ENCODE results near the gene KDM4B. TPM values are rescaled to one million over a fixed set of nuclear protein-coding genes. Genes with fewer than 3 reads are reported as not detected.

Gene KDM4B
- polyA plus RNA-seq, 1 of the 3 experiments (the other 2 are of a cell fraction) = 12.2 TPM

GRCh38 chr19:5074407-5074806 is 105.5 kb downstream of the KDM4B start:
- Histone ChIP-seq H3K27ac (ENCODE audit: low read depth in 2 of 2, low read length in 1 of 2) (no peak overlapping the region), H3K9ac (no peak overlapping the region), H2AFZ (ENCODE audit: low read depth) (no peak overlapping the region), H3K9me2 (no peaks in the 10 kb centered on the region), H3K4me3 (ENCODE audit: low read depth in 2 of 2, low read length in 1 of 2) (no peak overlapping the region), H3K4me1 (ENCODE audit: control insufficient read depth in 1 of 2, insufficient read depth in 2 of 2, low read depth in 1 of 2, low read length in 1 of 2) (peaks cover 0 to 3% of the 10 kb centered on the region in 2 experiments; a peak in 2 of 4 replicates), H3K36me3 (replicated peaks in 1 of 2; ENCODE audit: control insufficient read depth in 1 of 2, insufficient read depth in 2 of 2, low read length in 1 of 2) (peaks cover 4 to 35% of the 10 kb centered on the region in 2 experiments), H3K4me2 (no peak overlapping the region), H3K27me3 (ENCODE audit: insufficient read depth) (no peaks in the 10 kb centered on the region), H3K9me3 (no peaks in the 10 kb centered on the region), H4K20me1 (ENCODE audit: insufficient read depth) (0 out of 2 replicates have a peak, but pooled peaks cover 4% of the 10 kb centered on the region), H3K79me2 (ENCODE audit: insufficient read depth) (no peaks in the 10 kb centered on the region), H3F3A (replicated peaks; ENCODE audit: insufficient read depth) (no peaks in the 10 kb centered on the region)
- POLR2A ChIA-PET = no interaction called here
- TF ChIP-seq MXI1 (IDR thresholded peaks at IDR 0.05; ENCODE audit: low read depth, low read length) = no peak
- TF ChIP-seq CTCF (IDR thresholded peaks at IDR 0.05) = no peak
- no peak for TF ChIP-seq RFX5 (IDR thresholded peaks at IDR 0.05; ENCODE audit: low read length)
- no peak for TF ChIP-seq CHD2 (IDR thresholded peaks at IDR 0.05; ENCODE audit: low read length, partially characterized antibody)
- no peak for TF ChIP-seq NFIC (IDR thresholded peaks at IDR 0.05; ENCODE audit: borderline replicate concordance)
- TF ChIP-seq FOSL2 (IDR thresholded peaks at IDR 0.05; ENCODE audit: borderline replicate concordance, low read depth) = no peak
- TF ChIP-seq EP300 (IDR thresholded peaks at IDR 0.05; ENCODE audit: borderline replicate concordance in 1 of 2, low read depth in 1 of 2, low read length in 1 of 2) = no peak
- no peak for TF ChIP-seq GABPA (IDR thresholded peaks at IDR 0.05; ENCODE audit: low read depth)
- TF ChIP-seq TAF1 (IDR thresholded peaks at IDR 0.05; ENCODE audit: borderline replicate concordance, low read depth, low read length) = no peak
- TF ChIP-seq USF1 (IDR thresholded peaks at IDR 0.05; ENCODE audit: borderline replicate concordance, low read depth) = no peak
- no peak for TF ChIP-seq JUND (IDR thresholded peaks at IDR 0.05)
- TF ChIP-seq EZH2phosphoT487 (IDR thresholded peaks at IDR 0.05; ENCODE audit: borderline replicate concordance, low read depth) = no peak
- TF ChIP-seq GATA2 (CRISPR knock-in tag; IDR thresholded peaks at IDR 0.05) = no peak
- TF ChIP-seq NRF1 (IDR thresholded peaks at IDR 0.05; ENCODE audit: low read depth, low read length) = no peak
- no peak for TF ChIP-seq FOXJ3 (CRISPR knock-in tag; IDR thresholded peaks at IDR 0.05)
- TF ChIP-seq SMC3 (IDR thresholded peaks at IDR 0.05; ENCODE audit: low read depth, low read length) = no peak
- CTCF ChIA-PET = interaction anchor here (0.6 to 2.3 kb wide), 2 partner anchors 26 to 80 kb away, joined by 3 to 6 read pairs; no protein-coding TSS in a partner anchor
- DNase-seq = no peak
- 88% methylated on average over 16 of the region's 20 CpGs for WGBS (ENCODE audit: low lambda C conversion rate)
